Neuron (in vitro differentiated cells): Measurements from ENCODE around the gene IFIT1.
"Not testable (repeated sequence)": the region's sequence is repeated elsewhere in the genome, so short reads cannot be mapped to it uniquely, and the experiment has no call there.

Experiments
- H2AFZ ChIP-seq: one replicate; pipeline ENCODE4 v1.6.1; 2013; ENCODE audit warnings: low read depth, mild to moderate bottlenecking, inconsistent platforms, low read length, moderate library complexity
- H3K27me3 ChIP-seq: one replicate; pipeline ENCODE4 v1.6.1; 2013; ENCODE audit warnings: low read length; ENCODE audit not compliant: insufficient read depth
- H3K36me3 ChIP-seq: one replicate; pipeline ENCODE4 v1.6.1; 2013; ENCODE audit warnings: low read length; ENCODE audit not compliant: insufficient read depth
- H3K4me1 ChIP-seq: one replicate; pipeline ENCODE4 v1.6.1; 2013; ENCODE audit warnings: low read length; ENCODE audit not compliant: insufficient read depth
- H3K4me3 ChIP-seq: 2 replicates; pipeline ENCODE4 v1.5.1; 2013; ENCODE audit warnings: mild to moderate bottlenecking, low read length, moderate library complexity
- H3K9me3 ChIP-seq: one replicate; pipeline ENCODE4 v1.6.1; 2013; ENCODE audit warnings: low read length

Gene IFIT1

DNA sequence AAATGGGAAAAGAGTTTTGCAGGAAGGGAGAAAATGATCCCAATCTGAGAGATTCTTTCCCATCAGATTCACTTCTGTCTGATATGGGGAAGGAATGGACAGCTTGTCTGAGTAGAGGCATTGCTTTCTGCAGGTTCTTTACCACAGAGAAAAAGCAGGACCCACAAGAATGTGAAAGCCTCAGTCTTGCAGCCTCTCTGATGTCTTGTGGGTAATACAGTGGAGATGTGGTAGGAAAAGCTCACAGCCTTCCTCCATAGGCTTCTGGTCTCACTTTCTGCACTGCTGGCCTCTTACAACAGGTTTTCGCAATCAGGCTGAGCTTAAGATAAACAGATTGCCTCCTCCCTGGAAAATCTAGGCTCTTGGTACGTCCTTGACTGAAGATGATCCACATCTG is 551 bp downstream of the IFIT1 start:
- H3K27me3 ChIP-seq, result no peaks in the 10 kb centered on the region

DNA sequence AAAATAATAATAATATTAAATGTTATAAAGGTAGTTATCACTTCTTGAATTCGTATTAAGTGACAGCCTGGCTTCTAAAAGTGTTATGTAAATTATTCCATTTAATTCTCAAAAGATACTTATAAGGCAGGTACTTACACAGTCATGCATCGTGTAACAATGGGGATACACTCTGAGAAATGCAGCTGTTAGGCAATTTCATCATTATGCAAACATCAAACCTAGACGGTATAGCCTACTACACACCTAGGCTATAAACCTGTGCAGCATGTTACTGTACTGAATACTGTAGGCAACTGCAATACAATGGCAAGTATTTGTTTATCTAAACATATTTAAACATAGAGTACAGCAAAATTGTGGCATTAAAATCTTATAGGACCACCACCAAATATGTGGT is 1.5 kb downstream of the IFIT1 start:
- Histone ChIP-seq H3K4me3 (no peak overlapping the region), H3K27me3 (no peaks in the 10 kb centered on the region), H2AFZ (no peak overlapping the region), H3K4me1 (peaks cover 12% of the 10 kb centered on the region), H3K36me3 (no peaks in the 10 kb centered on the region), H3K9me3 (no peaks in the 10 kb centered on the region)

More for the DNA sequence above, 551 bp downstream of the IFIT1 start:
- peak overlapping the region; percentile 90 for H2AFZ ChIP-seq
- peak overlapping the region; percentile 54 for H3K4me3 ChIP-seq
- peaks cover 11% of the 10 kb centered on the region for H3K4me1 ChIP-seq
- no peaks in the 10 kb centered on the region for H3K36me3 ChIP-seq
- no peaks in the 10 kb centered on the region for H3K9me3 ChIP-seq

DNA sequence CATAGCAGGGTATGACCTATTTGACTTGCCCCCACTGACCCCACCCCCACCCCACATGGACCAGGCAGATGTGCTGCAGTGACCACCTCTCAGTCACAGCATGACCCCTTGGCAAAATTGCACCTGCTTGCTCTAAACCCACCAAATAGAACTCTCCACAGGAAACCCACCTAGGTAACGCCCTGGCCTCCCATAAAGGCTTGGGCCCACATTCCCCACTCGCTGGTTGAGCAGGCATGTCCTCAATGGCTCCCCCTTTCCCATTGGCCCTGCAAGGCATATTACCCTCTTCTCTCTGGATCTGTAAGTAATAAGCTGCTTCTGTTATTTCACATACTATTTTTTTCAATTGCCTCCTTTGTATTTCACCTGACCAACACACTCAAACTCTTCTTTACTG is 2.7 kb downstream of the IFIT1 start:
- Histone ChIP-seq H3K9me3 (no peaks in the 10 kb centered on the region), H3K4me1 (peaks cover 12% of the 10 kb centered on the region), H3K27me3 (no peaks in the 10 kb centered on the region), H2AFZ (no peak overlapping the region), H3K4me3 (no peak overlapping the region), H3K36me3 (no peaks in the 10 kb centered on the region)

DNA sequence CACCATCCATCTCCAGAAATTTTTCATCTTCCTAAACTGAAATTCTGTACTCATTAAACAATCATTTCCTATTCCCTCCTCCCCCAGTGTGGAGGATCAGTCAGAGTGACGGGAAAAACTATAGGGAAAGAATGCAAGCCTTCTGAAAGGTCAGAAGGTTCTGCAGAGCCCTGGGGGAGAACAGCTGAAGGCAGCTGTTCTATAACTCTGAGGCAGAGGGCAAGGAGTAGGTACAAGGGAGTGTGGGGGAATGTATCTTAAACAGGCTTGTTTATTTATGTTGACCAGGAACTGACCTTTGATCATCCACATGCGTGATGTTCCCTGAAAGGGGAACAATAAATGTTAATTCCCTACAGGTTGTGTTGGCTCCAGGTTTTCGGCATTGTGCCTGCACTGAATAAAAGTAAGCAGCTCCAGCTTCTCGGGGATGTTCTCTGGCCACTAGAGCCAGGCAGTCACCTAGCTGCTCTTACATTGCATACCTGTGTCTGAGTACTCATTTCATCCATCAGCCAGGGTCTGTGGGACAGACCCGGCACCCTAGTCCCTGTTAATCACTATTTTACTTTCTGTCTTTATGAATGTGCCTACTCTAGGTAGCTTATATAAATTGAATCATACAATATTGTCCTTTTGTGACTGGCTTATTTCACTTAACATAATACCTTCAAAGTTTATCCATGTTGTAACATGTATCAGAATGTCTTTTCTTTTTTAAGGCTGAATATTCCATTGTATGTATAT is 5.8 kb downstream of the IFIT1 start:
- H2AFZ ChIP-seq, result no peak overlapping the region
- H3K36me3 ChIP-seq, result no peaks in the 10 kb centered on the region
- no peak overlapping the region for H3K4me3 ChIP-seq
- H3K27me3 ChIP-seq, result no peaks in the 10 kb centered on the region
- H3K4me1 ChIP-seq, result peaks cover 3% of the 10 kb centered on the region
- no peaks in the 10 kb centered on the region for H3K9me3 ChIP-seq

DNA sequence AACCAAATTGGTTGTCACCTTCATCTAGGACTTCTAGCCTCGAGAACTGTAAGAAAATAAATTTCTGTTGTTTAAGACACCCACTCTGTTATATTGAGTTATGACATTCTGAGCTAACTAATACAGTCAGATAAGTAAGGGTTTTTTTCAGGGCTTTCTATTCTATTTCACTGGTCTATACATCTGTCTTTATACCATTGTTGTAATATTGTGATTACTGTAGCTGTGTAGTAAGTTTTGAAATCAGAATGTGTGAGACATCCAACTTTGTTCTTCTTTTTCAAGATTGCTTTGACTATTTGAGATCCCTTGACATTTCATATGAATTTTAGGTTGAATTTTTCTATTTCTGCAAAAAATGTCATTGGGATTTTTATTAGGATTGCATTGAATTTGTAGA is 7.5 kb downstream of the IFIT1 start:
- no peak overlapping the region for H3K4me3 ChIP-seq
- H3K9me3 ChIP-seq, result no peaks in the 10 kb centered on the region
- H3K4me1 ChIP-seq, result peaks cover 3% of the 10 kb centered on the region
- H3K36me3 ChIP-seq, result no peaks in the 10 kb centered on the region
- H2AFZ ChIP-seq, result no peak overlapping the region
- H3K27me3 ChIP-seq, result no peaks in the 10 kb centered on the region

DNA sequence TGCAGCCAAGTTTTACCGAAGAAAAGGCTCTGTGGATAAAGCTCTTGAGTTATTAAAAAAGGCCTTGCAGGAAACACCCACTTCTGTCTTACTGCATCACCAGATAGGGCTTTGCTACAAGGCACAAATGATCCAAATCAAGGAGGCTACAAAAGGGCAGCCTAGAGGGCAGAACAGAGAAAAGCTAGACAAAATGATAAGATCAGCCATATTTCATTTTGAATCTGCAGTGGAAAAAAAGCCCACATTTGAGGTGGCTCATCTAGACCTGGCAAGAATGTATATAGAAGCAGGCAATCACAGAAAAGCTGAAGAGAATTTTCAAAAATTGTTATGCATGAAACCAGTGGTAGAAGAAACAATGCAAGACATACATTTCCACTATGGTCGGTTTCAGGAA is 10.6 kb downstream of the IFIT1 start:
- Histone ChIP-seq H3K9me3 (no peaks in the 10 kb centered on the region), H3K36me3 (no peaks in the 10 kb centered on the region), H2AFZ (no peak overlapping the region), H3K27me3 (no peaks in the 10 kb centered on the region), H3K4me3 (no peak overlapping the region), H3K4me1 (peaks cover under 1% of the 10 kb centered on the region)

DNA sequence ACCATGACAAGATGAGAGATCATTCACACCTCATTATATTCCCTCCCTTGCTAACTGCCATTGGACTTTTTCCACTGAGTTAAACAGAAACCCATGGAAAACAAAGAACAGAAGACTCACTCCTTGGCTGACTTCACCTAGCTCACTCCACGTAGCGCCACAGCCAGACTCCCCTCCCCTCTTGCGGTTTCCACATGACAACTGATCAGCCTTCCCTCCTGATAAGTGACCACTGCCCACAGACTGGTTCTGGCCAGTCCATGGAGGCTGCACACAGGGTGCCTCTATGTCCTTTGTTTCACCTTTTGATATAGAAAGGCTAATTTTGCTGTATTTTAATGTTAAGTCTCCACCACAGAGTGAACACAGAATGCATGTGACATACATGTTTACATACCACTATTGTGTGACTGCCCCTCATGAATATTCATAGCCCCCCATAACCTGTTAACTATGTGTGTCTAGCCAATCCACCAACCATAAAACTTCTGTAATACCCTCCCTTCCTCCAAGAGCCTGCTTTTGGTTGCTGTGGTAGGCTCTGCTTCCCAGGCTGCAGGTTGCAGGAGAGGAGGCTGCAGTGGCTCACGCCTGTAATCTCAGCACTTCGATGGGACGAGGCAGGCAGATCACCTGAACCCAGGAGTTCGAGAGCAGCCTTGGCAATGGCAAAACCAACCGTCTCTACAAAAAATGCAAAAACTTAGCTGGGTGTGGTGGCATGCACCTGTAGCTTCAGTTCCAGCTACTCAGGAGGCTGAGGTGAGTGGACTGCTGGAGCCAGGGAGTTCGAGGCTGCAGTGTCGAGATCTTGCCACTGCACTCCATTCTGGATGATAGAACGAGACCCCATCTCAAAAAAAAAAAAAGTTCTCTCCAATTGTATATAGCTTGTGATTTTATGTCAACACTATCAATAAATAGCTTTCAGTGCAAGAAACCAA is 12.0 kb downstream of the IFIT1 start:
- Histone ChIP-seq H3K9me3 (peaks cover 3% of the 10 kb centered on the region), H2AFZ (no peak overlapping the region), H3K27me3 (no peaks in the 10 kb centered on the region), H3K4me1 (no peaks in the 10 kb centered on the region), H3K4me3 (no peak overlapping the region), H3K36me3 (no peaks in the 10 kb centered on the region)

DNA sequence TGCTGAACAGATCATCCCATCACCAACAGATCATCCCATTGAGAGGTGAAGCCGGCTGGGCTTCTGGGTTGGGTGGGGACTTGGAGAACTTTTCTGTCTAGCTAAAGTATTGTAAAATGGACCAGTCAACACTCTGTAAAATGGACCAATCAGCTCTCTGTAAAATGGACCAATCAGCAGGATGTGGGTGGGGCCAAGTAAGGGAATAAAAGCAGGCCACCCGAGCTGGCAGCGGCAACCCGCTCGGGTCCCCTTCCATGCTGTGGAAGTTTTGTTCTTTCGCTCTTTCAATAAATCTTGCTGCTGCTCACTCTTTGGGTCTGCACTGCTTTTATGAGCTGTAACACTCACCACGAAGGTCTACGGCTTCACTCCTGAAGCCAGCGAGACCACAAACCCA is 13.8 kb downstream of the IFIT1 start:
- H3K4me1 ChIP-seq, H3K36me3 ChIP-seq, H3K4me3 ChIP-seq, H3K27me3 ChIP-seq, H3K9me3 ChIP-seq, H2AFZ ChIP-seq: not testable (repeated sequence)

DNA sequence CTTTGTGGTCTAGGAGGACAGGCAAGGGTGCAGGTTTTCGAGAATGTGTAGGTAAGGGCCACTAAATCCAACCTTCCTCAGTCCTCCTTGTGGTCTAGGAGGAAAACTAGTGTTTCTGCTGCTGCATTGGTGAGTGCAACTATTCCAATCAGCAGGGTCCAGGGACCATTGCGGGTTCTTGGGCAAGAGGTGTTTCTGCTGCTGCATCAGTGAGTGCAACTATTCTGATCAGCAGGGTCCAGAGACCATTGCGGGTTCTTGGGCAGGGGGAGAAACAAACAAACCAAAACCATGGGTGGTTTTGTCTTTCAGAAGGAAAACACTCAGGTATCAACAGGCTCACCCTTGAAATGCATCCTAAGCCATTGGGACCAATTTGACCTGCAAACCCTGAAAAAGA is 15.4 kb downstream of the IFIT1 start:
- H3K4me3 ChIP-seq, H3K9me3 ChIP-seq, H2AFZ ChIP-seq, H3K36me3 ChIP-seq, H3K27me3 ChIP-seq, H3K4me1 ChIP-seq: not testable (repeated sequence)

DNA sequence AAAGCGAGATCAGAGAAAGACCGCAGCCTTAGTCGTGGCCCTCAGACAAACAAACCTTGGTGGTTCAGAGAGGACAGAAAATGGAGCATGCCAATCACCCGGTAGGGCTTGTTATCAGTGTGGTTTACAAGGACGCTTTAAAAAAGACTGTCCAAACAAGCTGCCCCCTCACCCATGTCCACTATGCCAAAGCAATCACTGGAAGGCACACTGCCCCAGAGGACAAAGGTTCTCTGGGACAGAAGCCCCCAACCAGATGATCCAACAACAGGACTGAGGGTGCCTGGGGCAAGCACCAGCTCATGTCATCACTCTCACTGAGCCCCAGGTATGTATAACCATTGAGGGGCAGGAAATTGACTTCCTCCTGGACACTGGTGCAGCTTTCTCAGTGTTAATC is 16.9 kb downstream of the IFIT1 start:
- not testable (repeated sequence) for H3K36me3 ChIP-seq, H3K9me3 ChIP-seq, H3K27me3 ChIP-seq, H3K4me3 ChIP-seq, H2AFZ ChIP-seq, H3K4me1 ChIP-seq

DNA sequence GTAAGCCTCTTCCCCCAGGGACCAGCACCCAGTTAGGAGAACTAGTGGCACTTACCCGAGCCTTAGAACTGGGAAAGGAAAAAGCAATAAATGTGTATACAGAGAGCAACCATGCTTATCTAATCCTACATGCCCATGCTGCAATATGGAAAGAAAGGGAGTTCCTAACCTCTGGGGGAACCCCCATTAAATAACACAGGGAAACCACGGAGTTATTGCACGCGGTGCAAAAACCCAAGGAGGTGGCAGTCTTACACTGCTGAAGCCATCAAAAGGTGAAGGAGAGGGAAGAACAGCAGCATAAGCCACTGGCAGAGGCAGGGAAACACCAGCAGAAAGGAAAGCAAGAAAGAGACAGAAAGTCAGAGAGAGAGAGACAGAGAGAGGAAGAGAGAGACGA is 18.1 kb downstream of the IFIT1 start:
- not testable (repeated sequence) for H3K4me3 ChIP-seq, H3K9me3 ChIP-seq, H2AFZ ChIP-seq, H3K36me3 ChIP-seq, H3K27me3 ChIP-seq, H3K4me1 ChIP-seq

DNA sequence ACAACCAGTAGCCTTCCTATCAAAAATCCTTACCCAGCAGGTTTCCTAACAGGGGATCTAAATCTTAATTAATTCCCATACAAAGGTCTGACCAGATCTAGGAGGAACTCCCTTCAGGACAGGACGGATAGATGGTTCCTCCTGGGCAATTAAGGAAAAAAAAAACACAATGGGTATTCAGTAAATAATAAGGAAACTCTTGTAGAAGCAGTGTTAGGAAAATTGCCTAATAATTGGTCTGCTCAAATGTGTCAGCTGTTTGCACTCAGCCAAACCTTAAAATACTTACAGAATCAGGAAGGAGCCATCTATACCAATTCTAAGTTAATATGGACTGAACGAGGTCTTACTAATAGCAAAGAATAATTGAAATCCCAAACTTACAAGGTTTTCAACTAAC is 18.7 kb downstream of the IFIT1 start:
- not testable (repeated sequence) for H3K36me3 ChIP-seq, H2AFZ ChIP-seq, H3K4me1 ChIP-seq, H3K4me3 ChIP-seq, H3K9me3 ChIP-seq, H3K27me3 ChIP-seq

DNA sequence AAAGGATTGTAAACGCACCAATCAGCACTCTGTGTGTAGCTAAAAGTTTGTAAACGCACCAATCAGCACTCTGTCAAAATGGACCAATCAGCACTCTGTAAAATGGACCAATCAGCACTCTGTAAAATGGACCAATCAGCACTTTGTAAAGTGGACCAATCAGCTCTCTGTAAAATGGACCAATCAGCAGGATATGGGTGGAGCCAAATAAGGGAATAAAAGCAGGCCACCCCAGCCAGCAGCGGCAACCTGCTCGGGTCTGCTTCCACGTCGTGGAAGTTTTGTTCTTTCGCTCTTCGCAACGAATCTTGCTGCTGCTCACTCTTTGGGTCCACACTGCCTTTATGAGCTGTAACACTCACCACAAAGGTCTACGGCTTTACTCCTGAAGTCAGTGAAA is 19.9 kb downstream of the IFIT1 start:
- H3K4me1 ChIP-seq, H3K27me3 ChIP-seq, H3K9me3 ChIP-seq, H2AFZ ChIP-seq, H3K36me3 ChIP-seq, H3K4me3 ChIP-seq: not testable (repeated sequence)
